ENCODE results near the gene FH.
A peak's percentile ranks its signal among the peaks of the same experiment; 100 is the strongest.

The FH gene

DNA sequence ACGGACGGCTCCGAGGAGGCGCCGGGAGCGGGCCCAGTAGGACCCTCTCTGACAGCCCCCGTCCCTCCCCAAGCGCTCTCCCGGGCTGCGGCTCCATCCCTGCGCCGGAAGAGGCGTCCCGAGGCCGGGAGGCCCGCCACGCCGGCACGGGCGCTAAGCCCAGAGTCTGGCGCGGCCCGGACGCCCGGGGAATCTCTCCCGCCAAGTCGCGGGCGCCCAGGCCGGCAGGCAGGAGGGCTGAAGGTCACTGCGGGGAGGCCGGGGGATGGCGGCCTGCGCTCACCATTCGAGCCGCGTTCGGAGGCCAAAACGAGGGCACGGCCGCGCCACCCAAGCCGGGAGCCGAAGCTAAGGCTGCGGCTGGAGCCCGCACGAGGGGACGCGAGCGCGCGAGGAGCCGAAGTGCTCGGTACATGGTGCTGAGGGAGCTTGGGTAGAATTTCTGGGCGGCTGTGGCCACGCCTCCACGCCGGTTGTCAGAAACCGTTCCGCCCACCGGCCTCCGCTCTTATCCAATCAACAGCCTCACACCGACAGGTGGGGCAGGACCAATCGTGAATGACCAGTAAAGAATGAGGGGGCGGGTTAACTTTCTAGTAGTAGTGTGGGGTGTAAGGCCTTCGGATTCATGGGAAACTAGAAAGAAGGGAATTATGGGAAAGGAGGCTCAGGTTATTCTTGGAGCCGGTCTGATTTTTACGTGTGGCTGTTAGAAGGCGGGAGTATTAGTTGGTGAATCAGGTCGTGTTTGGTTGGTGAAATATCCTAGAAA is at the start of gene FH:
Gene FH (minus strand): TSS at position 448 of the 772 bp plus-strand sequence. CDS start 33 bp downstream, at position 415.
- peak; percentile 99 for FAIRE-seq

GRCh38 chr1:241560849-241561187 is 41.3 kb upstream of the FH start:
- FAIRE-seq, result no peak

DNA sequence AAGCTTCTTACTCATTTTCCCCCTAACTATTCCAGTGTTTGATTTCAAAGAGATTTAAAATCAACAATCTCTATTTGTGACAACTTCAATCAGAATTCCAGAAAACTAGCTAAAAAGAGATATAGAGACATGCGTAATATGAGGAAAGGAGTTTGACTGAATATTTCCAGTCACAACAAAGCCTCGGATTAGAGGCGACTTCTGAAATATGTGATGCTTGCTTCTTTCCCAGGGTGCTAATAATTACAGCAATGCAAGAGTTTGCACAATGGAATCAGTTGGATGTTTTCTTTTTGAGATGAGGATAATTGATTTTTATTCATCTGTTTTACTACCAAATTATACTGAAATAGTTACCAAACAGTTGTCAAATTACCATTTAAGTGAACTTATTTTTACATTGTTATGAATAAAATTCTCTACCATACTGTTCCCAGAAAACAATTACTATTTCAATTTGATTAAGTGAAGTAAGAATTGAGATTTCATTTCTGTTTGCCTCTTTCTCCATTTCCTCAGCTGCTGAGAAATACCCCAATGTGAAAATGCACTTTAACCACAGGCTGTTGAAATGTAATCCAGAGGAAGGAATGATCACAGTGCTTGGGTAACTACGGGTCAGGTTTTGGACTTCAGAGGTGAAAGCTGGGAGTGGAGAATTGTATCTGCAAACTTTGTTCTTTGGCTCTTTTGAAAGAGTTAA is 40.7 kb upstream of the FH start:
- no peak for FAIRE-seq

GRCh38 chr1:241557551-241558193 is 38.1 kb upstream of the FH start:
- peak; percentile 35 for FAIRE-seq

- FAIRE-seq, result no peak
Measured at GRCh38 chr1:241557031-241557430, 37.5 kb upstream of the FH start.

- FAIRE-seq, result no peak
Measured at GRCh38 chr1:241555526-241555925, 36.0 kb upstream of the FH start.

DNA sequence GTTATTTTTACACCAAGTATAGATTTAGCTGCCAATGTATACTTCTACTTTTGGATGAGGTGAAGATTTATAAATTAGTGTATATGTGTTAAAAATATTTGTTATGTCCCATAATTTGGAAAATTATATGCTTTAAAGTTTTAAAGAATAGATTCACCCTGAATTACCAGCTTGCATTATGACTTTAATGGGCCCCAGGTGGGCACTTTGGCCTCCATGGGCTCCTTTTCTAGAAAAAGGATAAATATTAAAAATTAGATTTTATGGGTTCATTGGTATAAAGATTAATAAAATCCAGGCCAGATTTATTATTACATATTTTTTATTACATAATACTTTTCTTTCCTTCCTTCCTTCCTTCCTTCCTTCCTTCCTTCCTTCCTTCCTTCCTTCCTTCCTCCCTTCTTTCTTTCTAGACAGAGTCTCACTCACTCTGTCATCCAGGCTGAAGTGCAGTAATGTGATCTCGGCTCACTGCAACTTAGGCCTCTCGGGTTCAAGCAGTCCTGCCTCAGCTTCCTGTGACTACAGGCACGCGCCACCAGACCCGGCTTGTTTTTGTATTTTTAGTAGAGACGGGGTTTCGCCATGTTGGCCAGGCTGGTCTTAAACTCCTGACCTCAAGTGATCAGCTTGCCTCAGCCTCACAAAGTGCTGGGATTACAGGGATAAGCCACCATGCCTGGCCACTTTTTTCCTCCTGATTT is 34.5 kb upstream of the FH start:
- FAIRE-seq, result no peak

- no peak for FAIRE-seq
Measured at GRCh38 chr1:241551759-241552638, 32.4 kb upstream of the FH start.

DNA sequence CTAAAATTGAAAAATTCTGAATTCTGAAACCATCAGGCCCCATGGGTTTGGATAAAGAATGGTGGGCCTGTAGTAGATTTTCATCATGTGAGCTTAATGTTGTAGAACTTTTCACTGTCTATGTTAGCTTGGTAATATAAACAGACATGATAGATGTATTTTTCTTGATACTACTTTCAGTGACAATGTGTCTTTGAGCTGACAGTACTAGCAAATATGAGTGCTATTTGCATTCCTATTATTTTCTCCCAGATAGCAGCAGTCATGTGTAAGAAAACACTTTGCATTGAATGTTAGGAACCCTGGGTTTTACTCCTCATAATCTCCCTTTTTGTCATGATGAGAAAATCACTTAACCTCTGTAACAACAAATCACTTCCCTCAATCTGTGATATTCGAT is 30.8 kb upstream of the FH start:
- no peak for FAIRE-seq

DNA sequence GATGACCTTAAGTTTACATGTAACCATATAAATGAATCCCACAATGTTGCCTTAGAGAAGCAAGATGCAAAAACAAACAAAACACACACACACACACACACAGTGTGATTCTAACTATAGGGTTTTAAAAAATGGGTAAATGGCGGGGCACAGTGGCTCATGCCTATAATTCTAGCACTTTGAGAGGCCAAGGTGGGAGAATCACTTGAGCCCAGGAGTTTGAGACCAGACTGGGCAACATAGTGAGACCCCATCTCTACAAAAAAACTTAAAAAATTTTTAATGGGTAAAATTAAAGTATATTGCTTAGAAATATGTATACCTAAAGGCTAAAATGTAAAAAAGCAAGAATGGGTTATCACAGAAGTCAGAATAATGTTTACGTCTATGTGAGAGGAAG is 28.5 kb upstream of the FH start:
- no peak for FAIRE-seq

DNA sequence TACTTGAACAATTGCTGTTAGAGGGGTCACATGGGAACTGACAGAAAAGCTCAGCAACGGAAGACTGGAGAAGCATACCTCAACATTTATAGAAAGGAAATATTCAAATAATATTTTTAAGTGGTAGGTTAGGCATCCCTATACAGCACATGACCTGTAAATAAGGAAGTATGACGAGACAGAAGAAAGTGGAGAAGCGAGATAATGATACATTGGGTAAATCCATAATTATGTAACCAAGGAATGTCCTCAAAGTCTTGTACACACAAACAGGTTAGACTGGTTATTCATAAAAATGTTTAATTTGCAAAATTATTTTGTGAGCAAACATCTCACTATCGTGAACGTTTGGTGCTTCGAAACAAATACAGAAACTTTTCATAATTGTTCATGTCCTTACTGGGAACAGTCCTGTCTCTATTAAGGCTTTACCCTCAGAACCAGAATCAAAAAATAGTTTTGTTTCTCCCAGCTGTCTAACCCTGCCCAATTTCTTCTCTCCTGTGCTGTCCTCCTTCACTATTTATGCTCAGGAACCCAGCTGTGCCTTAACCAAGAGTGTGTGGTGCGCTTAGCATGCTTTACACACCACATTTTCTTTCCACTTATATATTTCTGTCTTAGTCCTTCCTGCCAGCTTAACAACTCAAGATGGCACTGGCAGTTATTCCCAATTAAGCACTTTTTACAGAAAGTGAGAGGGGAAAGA is 22.8 kb upstream of the FH start:
- no peak for FAIRE-seq

DNA sequence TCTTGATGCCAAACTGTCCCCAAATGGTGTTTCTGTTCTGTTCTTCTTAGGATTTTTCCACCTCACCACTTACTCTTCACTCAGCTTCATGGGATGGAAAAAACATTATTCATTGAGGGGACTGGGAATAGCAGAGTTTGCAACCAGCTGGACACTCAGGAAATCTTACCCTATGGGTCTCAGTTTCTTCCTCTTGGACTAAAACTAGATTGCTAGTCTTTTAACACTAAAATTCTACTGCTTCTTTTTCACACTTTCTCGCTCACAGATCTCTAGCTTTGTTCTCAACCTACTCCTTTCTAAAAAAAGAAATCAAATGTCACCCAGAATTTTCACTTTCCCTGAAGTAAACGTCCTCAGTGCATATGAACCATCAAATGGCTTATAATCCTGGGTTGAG is 17.4 kb upstream of the FH start:
- FAIRE-seq, result no peak

DNA sequence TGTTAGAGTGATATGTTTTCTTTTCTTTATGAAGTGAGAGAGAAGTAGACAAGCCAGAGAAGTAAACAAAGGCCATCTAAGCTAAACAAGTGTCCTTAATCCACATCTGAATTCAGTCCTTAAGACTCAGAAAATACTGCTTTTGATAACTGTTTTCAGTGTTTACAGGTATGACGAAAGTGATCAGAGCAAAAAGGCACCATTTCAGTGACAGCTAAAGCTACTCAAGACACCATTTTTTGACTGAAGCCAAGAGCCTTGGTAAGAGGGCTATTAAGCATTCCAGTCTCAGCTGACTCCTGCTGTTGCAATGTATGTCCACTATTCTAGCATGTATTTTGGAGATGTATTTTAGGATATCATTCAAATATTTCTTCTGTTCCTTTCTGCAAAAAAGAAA is 16.7 kb upstream of the FH start:
- no peak for FAIRE-seq

DNA sequence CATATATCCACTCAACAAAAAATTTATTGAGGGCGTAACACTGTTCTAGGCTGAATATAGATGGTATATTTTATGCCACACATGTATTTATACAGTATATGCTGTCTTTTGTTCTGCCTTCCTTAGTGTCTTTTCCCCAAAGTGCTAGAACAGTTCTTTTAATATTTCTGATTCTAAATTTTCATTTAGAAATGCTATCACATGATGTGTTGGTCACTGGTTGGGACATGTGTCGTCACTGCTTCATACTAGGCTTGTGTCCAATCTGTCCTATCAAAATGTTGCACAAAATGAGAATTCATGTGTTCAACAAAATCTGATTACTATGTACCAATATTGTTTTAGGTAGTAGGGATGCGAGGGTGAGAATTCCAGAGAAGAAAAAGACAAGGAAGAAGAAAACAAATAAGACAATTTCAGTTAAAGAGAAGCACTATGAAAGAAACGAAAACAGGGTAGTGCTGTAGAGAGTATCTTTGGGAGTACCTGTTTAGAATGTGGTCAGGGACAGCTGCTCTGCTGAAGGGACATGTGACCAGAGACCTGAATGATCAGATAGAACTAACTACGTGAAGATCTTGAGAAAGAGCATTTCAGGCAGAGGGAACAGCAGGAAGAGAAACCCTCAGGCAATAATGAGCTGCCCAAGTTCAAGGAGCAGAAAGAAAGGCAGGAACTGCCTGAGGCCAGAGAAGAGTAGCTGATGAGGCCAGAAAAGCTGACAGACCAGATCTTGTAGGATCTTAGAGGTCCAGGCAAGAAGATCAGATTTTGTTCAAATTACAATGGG is 14.0 kb upstream of the FH start:
- FAIRE-seq, result no peak

DNA sequence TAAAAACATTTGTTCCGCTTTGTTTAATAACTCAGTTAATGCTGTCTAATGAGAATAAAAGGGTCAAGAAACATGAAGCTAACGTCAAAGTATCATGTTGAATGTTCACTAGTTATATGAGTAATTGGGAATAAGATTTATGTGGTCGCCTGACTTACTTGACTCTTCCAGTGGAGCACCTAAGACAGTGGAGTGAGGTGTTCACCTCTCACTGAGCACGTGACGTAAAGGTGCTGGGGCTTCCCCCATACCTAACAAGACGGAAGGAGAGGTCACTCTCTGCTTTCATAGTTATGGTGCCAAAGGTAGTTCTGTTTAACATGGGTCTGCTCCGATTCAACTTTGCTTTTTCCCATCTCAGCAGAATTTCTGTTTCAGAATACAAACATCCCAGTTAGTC is 13.3 kb upstream of the FH start:
- no peak for FAIRE-seq

GRCh38 chr1:241532162-241532531 is 12.6 kb upstream of the FH start, which contains the start of gene KMO:
KMO (plus strand) TSS chr1:241532378; CDS start chr1:241532445, 67 bp downstream.
- no peak for FAIRE-seq

- FAIRE-seq, result peak; percentile 93
Measured at GRCh38 chr1:241531195-241532161, 11.9 kb upstream of the FH start.

DNA sequence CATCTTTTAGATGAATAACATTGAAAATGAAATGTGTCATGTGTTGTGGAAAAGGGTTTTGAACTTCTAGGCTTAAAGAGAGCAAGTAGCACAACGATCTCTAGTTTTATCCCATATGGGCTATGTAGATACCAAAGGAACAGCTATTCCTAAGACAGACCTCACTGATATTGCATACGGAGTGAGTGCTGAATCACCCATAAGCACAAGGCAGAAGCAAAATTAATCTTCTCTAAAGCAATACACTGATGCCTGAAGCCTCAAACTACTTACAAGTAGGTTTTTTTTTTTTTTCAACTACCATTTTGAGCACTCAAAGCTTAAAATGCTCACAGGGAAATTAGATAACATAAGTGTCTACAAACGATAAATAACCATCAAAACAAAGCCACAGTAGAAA is 7.6 kb upstream of the FH start:
- FAIRE-seq, result no peak

- FAIRE-seq, result no peak
Measured at GRCh38 chr1:241525026-241525425, 5.5 kb upstream of the FH start.

DNA sequence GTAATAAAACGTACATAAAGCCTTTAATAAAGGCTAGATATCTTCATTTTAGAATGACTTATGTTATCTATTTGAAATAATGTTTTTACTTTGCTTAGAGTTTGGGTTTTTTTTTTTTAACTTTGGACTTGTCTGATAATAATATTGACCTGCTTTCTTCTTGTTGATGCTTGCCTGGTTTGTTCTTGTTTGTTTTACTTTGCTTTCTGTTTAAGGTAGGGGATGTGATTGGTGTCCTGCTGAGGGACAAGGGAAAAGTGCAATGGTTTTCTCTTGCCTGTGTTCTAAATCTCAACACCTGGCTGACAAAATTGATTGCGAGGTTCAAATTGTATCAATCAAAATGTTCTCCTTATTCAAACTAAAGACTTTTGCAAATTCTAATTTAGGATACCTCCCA is 2.2 kb upstream of the FH start:
- no peak for FAIRE-seq
